IMR-90 (cell line): ENCODE data around the gene RBM42. TPM values are rescaled to one million over a fixed set of nuclear protein-coding genes. Genes with fewer than 3 reads are reported as not detected.

Source experiments
- ATAC-seq: fragments of 200-7000 bp; cut with Tn5 transposase; 2 replicates; pipeline ENCODE4 v1.9.1; 2020; ENCODE audit warnings: low read depth, mild to moderate bottlenecking, moderate library complexity
- BruUV-seq: library from RNA; stranded (reverse); fragments of 400-500 nt; replicated peaks from 2 replicates; lab custom pipeline; 2021; lab: Mats Ljungman, UMichigan
- CTCF ChIA-PET: fragments of 300-600 bp; formaldehyde crosslinking; extraction: SDS; loops from one replicate; lab custom pipeline; 2021; ENCODE audit warnings: antibody characterized with exemption; lab: Yijun Ruan, JAX
- POLR2A ChIA-PET: fragments of 300-600 bp; sonication (Branson Sonifier 250); formaldehyde crosslinking; loops from one replicate; lab custom pipeline; 2022; ENCODE audit warnings: antibody characterized with exemption; ENCODE audit not compliant: unreplicated experiment; lab: Charles Lee
- DNase-seq: peaks from one replicate; pipeline ENCODE4 v3.0.0; 2013
- H2AFZ ChIP-seq: replicated peaks from 2 replicates; pipeline ENCODE3; 2013; ENCODE audit warnings: low read length, mild to moderate bottlenecking; ENCODE audit not compliant: poor library complexity
- H2AK5ac ChIP-seq: 2 replicates; pipeline ENCODE4 v1.6.1; 2013; ENCODE audit warnings: low read depth, low read length, inconsistent platforms
- H2AK9ac ChIP-seq: replicated peaks from 2 replicates; pipeline ENCODE3; 2013; ENCODE audit warnings: mild to moderate bottlenecking, low read depth, low read length, moderate library complexity; ENCODE audit not compliant: poor library complexity
- H2BK120ac ChIP-seq: 2 replicates; pipeline ENCODE4 v1.6.1; 2013; ENCODE audit warnings: low read depth, low read length, inconsistent platforms
- H2BK15ac ChIP-seq: 3 replicates; pipeline ENCODE4 v1.6.1; 2013; ENCODE audit warnings: low read depth, low read length, inconsistent platforms
- H2BK20ac ChIP-seq: 2 replicates; pipeline ENCODE4 v1.6.1; 2013; ENCODE audit warnings: low read depth, mild to moderate bottlenecking, inconsistent platforms, low read length, moderate library complexity
- H2BK5ac ChIP-seq: 2 replicates; pipeline ENCODE4 v1.6.1; 2013; ENCODE audit warnings: mild to moderate bottlenecking, low read depth, low read length, inconsistent platforms; ENCODE audit not compliant: poor library complexity, severe bottlenecking
- H3K14ac ChIP-seq: replicated peaks from 2 replicates; pipeline ENCODE4 v1.6.1; 2013; ENCODE audit warnings: low read depth, low read length, inconsistent platforms
- H3K18ac ChIP-seq: 2 replicates; pipeline ENCODE4 v1.6.1; 2013; ENCODE audit warnings: low read depth, low read length, control low read depth
- H3K23ac ChIP-seq: 2 replicates; pipeline ENCODE4 v1.6.1; 2013; ENCODE audit warnings: low read depth, low read length, inconsistent platforms
- H3K27ac ChIP-seq: 2 replicates; pipeline ENCODE4 v1.5.1; 2013; ENCODE audit warnings: mild to moderate bottlenecking, control low read depth, low read length; ENCODE audit not compliant: insufficient read depth
- H3K27me3 ChIP-seq: 2 replicates; pipeline ENCODE4 v1.6.1; 2013; ENCODE audit warnings: low read length; ENCODE audit not compliant: control insufficient read depth, insufficient read depth
- H3K36me3 ChIP-seq: 2 replicates; pipeline ENCODE4 v1.6.1; 2013; ENCODE audit warnings: low read length, mixed read lengths; ENCODE audit not compliant: control insufficient read depth, insufficient read depth
- H3K4ac ChIP-seq: 2 replicates; pipeline ENCODE4 v1.6.1; 2013; ENCODE audit warnings: low read depth, low read length, inconsistent platforms
- H3K4me1 ChIP-seq: 2 replicates; pipeline ENCODE4 v1.6.1; 2013; ENCODE audit warnings: low read length, mixed read lengths; ENCODE audit not compliant: control insufficient read depth, insufficient read depth
- H3K4me2 ChIP-seq: 2 replicates; pipeline ENCODE4 v1.6.1; 2013; ENCODE audit warnings: low read depth, mild to moderate bottlenecking, control low read depth, low read length, moderate library complexity
- H3K4me3 ChIP-seq: 2 replicates; pipeline ENCODE4 v1.5.1; 2013; ENCODE audit warnings: low read depth, mild to moderate bottlenecking, control low read depth, low read length, moderate library complexity; ENCODE audit not compliant: insufficient read depth
- H3K56ac ChIP-seq: 2 replicates; pipeline ENCODE4 v1.6.1; 2013; ENCODE audit warnings: low read length, inconsistent platforms; ENCODE audit not compliant: insufficient read depth; ENCODE audit errors: extremely low read depth
- H3K79me1 ChIP-seq, 2 experiments: 2 replicates each; pipeline ENCODE4 v1.6.1; 2013; ENCODE audit warnings: low read length in 2 of 2, inconsistent platforms in 1 of 2, low read depth in 1 of 2
- H3K9ac ChIP-seq: 2 replicates; pipeline ENCODE4 v1.6.1; 2013; ENCODE audit warnings: low read depth, low read length, control low read depth
- H3K9me1 ChIP-seq: 2 replicates; pipeline ENCODE4 v1.6.1; 2013; ENCODE audit warnings: low read length, inconsistent platforms; ENCODE audit not compliant: insufficient read depth
- H3K9me3 ChIP-seq: 2 replicates; pipeline ENCODE4 v1.6.1; 2013; ENCODE audit warnings: low read length; ENCODE audit not compliant: control insufficient read depth, insufficient read depth
- H4K20me1 ChIP-seq: 2 replicates; pipeline ENCODE4 v1.6.1; 2013; ENCODE audit warnings: low read length, inconsistent platforms; ENCODE audit not compliant: insufficient read depth
- H4K5ac ChIP-seq: 2 replicates; pipeline ENCODE4 v1.6.1; 2013; ENCODE audit warnings: mild to moderate bottlenecking, low read depth, low read length, control low read depth
- H4K8ac ChIP-seq, 2 experiments: 2 replicates each; pipeline ENCODE4 v1.6.1; 2013; ENCODE audit warnings: low read depth in 2 of 2, low read length in 2 of 2, control low read depth in 1 of 2, inconsistent platforms in 1 of 2
- H4K91ac ChIP-seq: 2 replicates; pipeline ENCODE4 v1.6.1; 2013; ENCODE audit warnings: low read depth, low read length, inconsistent platforms; ENCODE audit not compliant: insufficient read depth
- BHLHE40 ChIP-seq: fragments of 150-350 bp; IDR thresholded peaks from 2 replicates; pipeline ENCODE4 v1.6.1; 2016; ENCODE audit warnings: mild to moderate bottlenecking, low read depth, low read length
- CEBPB ChIP-seq: IDR thresholded peaks from 2 replicates; pipeline ENCODE4 v1.6.1; 2012; ENCODE audit warnings: low read depth, low read length, improper control_type of control experiment
- CHD1 ChIP-seq: IDR thresholded peaks from 2 replicates; pipeline ENCODE4 v1.6.1; 2012; ENCODE audit warnings: low read depth, low read length, improper control_type of control experiment
- CTCF ChIP-seq: conservative IDR thresholded peaks from 2 replicates; pipeline ENCODE4 v1.5.1; 2012; ENCODE audit warnings: mild to moderate bottlenecking, low read depth, low read length, improper control_type of control experiment
- ELK1 ChIP-seq: fragments of 150-350 bp; IDR thresholded peaks from 2 replicates; pipeline ENCODE4 v1.6.1; 2016; ENCODE audit warnings: low read depth, mild to moderate bottlenecking, low read length, moderate library complexity, borderline replicate concordance
- FOS ChIP-seq: fragments of 150-350 bp; IDR thresholded peaks from 2 replicates; pipeline ENCODE4 v1.6.1; 2016; ENCODE audit warnings: low read depth, low read length
- MAFK ChIP-seq: IDR thresholded peaks from 2 replicates; pipeline ENCODE4 v1.6.1; 2012; ENCODE audit warnings: low read depth, low read length, improper control_type of control experiment
- MXI1 ChIP-seq: IDR thresholded peaks from 2 replicates; pipeline ENCODE4 v1.6.1; 2012; ENCODE audit warnings: low read depth, mild to moderate bottlenecking, low read length, moderate library complexity, borderline replicate concordance
- NFE2L2 ChIP-seq: fragments of 150-350 bp; IDR thresholded peaks from 2 replicates; pipeline ENCODE4 v1.6.1; 2016; ENCODE audit warnings: low read depth, mild to moderate bottlenecking, low read length
- POLR2A ChIP-seq: IDR thresholded peaks from 2 replicates; pipeline ENCODE4 v1.6.1; 2012; ENCODE audit warnings: mild to moderate bottlenecking, low read depth, low read length
- RAD21 ChIP-seq: IDR thresholded peaks from 2 replicates; pipeline ENCODE4 v1.6.1; 2012; ENCODE audit warnings: low read length, improper control_type of control experiment
- RCOR1 ChIP-seq: IDR thresholded peaks from 2 replicates; pipeline ENCODE4 v1.6.1; 2012; ENCODE audit warnings: mild to moderate bottlenecking, low read length, improper control_type of control experiment; ENCODE audit not compliant: insufficient replicate concordance
- SMC3 ChIP-seq: fragments of 150-350 bp; IDR thresholded peaks from 2 replicates; pipeline ENCODE4 v1.6.1; 2016; ENCODE audit warnings: low read depth, mild to moderate bottlenecking, antibody characterized with exemption, low read length, moderate library complexity
- USF2 ChIP-seq: fragments of 150-350 bp; IDR thresholded peaks from 2 replicates; pipeline ENCODE4 v1.6.1; 2017; ENCODE audit warnings: mild to moderate bottlenecking, antibody characterized with exemption, low read length, low read depth
- WGBS, 2 experiments: methylation state at CpG; one replicate each; pipeline versions ENCODE4 v1.1.5 to v1.1.7; 2013; ENCODE audit warnings: missing lambda C conversion rate in 2 of 2; ENCODE audit not compliant: insufficient read length in 1 of 2; ENCODE audit errors: extremely low coverage in 2 of 2; 5-methylcytosine and 5-hydroxymethylcytosine counted together
- dilution Hi-C: fragments of 300-500 bp; cut with HindIII; formaldehyde crosslinking; loops from one replicate; pipeline ENCODE4 v1.14.3; 2018; ENCODE audit warnings: low sequenced_read_pairs; ENCODE audit not compliant: unreplicated experiment
- in situ Hi-C: fragments of 300-500 bp; cut with MboI; formaldehyde crosslinking; loops from 3 replicates; pipeline ENCODE4 v1.14.3; 2019; ENCODE audit warnings: low sequenced_read_pairs, inconsistent platforms, mixed read lengths
- intact Hi-C: fragments of 100-400 bp; cut with micrococcal nuclease; formaldehyde crosslinking; loops from 2 replicates; pipeline ENCODE4 v1.10.0; 2022
- polyA plus RNA-seq, 3 experiments: library from polyadenylated mRNA; depleted of rRNA; stranded (reverse); fragments of >200 nt; gene quantifications; 2 replicates each; pipeline ENCODE4 v1.2.3, GENCODE V29; 2012; ENCODE audit warnings: low replicate concordance in 1 of 3
- total RNA-seq: library from RNA; depleted of rRNA; stranded (reverse); fragments of >200 nt; gene quantifications from 2 replicates; pipeline ENCODE4 v1.2.3, GENCODE V29; 2012

Gene RBM42
- total and polyA plus RNA-seq, 2 of the 4 experiments (the other 2 are of a cell fraction): 19.0 to 41.5 TPM

- 0 out of 2 replicates have a peak, but pooled peaks cover 7% of the 10 kb centered on the region for H4K20me1 ChIP-seq
- H2BK20ac ChIP-seq: no peak overlapping the region
- in situ Hi-C loops: no loop called here
- BruUV-seq: no TSS peak
- no peak overlapping the region for H3K14ac ChIP-seq
- no peaks in the 10 kb centered on the region for H3K4me1 ChIP-seq
- H2BK120ac ChIP-seq: no peak overlapping the region
- no peak overlapping the region for H3K9ac ChIP-seq
- peaks cover 7 to 16% of the 10 kb centered on the region in 2 experiments for H3K79me1 ChIP-seq
- H2AFZ ChIP-seq: no peak overlapping the region
- H3K18ac ChIP-seq: no peak overlapping the region
- ATAC-seq (no peak), DNase-seq (no peak)
- H3K4ac ChIP-seq: no peak overlapping the region
- H3K27me3 ChIP-seq: no peaks in the 10 kb centered on the region
- POLR2A ChIA-PET: interaction anchor here (0.6 kb wide), 1 partner anchor 43 kb away, joined by 3 read pairs; no protein-coding TSS in a partner anchor
- H2AK9ac ChIP-seq: no peak overlapping the region
- H4K8ac ChIP-seq: no peak overlapping the region
- H2AK5ac ChIP-seq: no peak overlapping the region
- H4K91ac ChIP-seq: no peak overlapping the region
- H3K9me1 ChIP-seq: no peaks in the 10 kb centered on the region
- H2BK15ac ChIP-seq: no peak overlapping the region
- no peak overlapping the region for H3K27ac ChIP-seq
- intact Hi-C loops: no loop called here
- H4K5ac ChIP-seq: no peak overlapping the region
- H3K23ac ChIP-seq: no peak overlapping the region
- no peak overlapping the region for H3K56ac ChIP-seq
- 88% methylated on average over 1 of the region's 4 CpGs; no CpG with 5 or more reads in 1 of the 2 experiments for WGBS, 2 experiments
- no peak overlapping the region for H2BK5ac ChIP-seq
- peaks cover 46% of the 10 kb centered on the region for H3K36me3 ChIP-seq
- CTCF ChIA-PET: no interaction called here
- no peak overlapping the region for H3K4me2 ChIP-seq
- no peak overlapping the region for H3K4me3 ChIP-seq
- dilution Hi-C loops: no loop called here
- no peak for TF ChIP-seq CTCF
- TF ChIP-seq POLR2A: no peak
- TF ChIP-seq FOS: no peak
- TF ChIP-seq RAD21: no peak
- no peak for TF ChIP-seq MXI1
- TF ChIP-seq RCOR1: no peak
- TF ChIP-seq BHLHE40: no peak
- TF ChIP-seq SMC3: no peak
- no peak for TF ChIP-seq CEBPB
- no peak for TF ChIP-seq CHD1
- no peak for TF ChIP-seq USF2
- TF ChIP-seq MAFK: no peak
- no peak for TF ChIP-seq ELK1
- TF ChIP-seq NFE2L2: no peak
- no peaks in the 10 kb centered on the region for H3K9me3 ChIP-seq
Observed at GRCh38 chr19:35655600-35655999, 26.8 kb downstream of the RBM42 start.
